Spinal cord (tissue), 10 donors: ENCODE data around the gene SMTN. TPM values are rescaled to one million over a fixed set of nuclear protein-coding genes. Genes with fewer than 3 reads are reported as not detected.
A peak's percentile ranks its signal among the peaks of the same experiment; 100 is the strongest.
"Not testable (repeated sequence)": the region's sequence is repeated elsewhere in the genome, so short reads cannot be mapped to it uniquely, and the experiment has no call there.

Source experiments
- DNase-seq, 6 donors: peaks; one replicate each; pipeline versions ENCODE4 v3.0.0 to v3.0.0-alpha.2; 2013 to 2015; ENCODE audit warnings: low spot score in 6 of 6, low read depth in 4 of 6
- H3K27ac ChIP-seq: one replicate; pipeline ENCODE4 v1.5.1; 2013; ENCODE audit warnings: low read depth, low read length, control low read depth
- H3K27me3 ChIP-seq: one replicate; pipeline ENCODE4 v1.6.1; 2013; ENCODE audit warnings: low read length; ENCODE audit not compliant: control insufficient read depth, insufficient read depth
- H3K36me3 ChIP-seq: one replicate; pipeline ENCODE4 v1.6.1; 2013; ENCODE audit warnings: low read length; ENCODE audit not compliant: control insufficient read depth, insufficient read depth
- H3K4me1 ChIP-seq: one replicate; pipeline ENCODE4 v1.6.1; 2013; ENCODE audit warnings: low read length; ENCODE audit not compliant: control insufficient read depth, insufficient read depth
- H3K4me3 ChIP-seq: one replicate; pipeline ENCODE4 v1.5.1; 2013; ENCODE audit warnings: low read depth, low read length, control low read depth
- H3K9me3 ChIP-seq: one replicate; pipeline ENCODE4 v1.6.1; 2013; ENCODE audit warnings: low read length; ENCODE audit not compliant: control insufficient read depth, insufficient read depth
- WGBS: methylation state at CpG from one replicate; pipeline ENCODE4 v1.1.5; 2013; ENCODE audit warnings: missing lambda C conversion rate; ENCODE audit not compliant: insufficient coverage; 5-methylcytosine and 5-hydroxymethylcytosine counted together
- polyA plus RNA-seq, 2 donors: library from polyadenylated mRNA; unstranded; fragments of 120-200 nt; gene quantifications; one replicate each; pipeline ENCODE4 v1.2.1, GENCODE V29; 2013; ENCODE audit not compliant: insufficient read length in 2 of 2
- total RNA-seq, 2 donors: library from RNA; depleted of rRNA in 1 of 2; stranded (reverse); fragments of 120-200 nt in 1 of 2; fragments of >200 nt in 1 of 2; gene quantifications; one replicate each; pipeline versions ENCODE4 v1.2.3 to v1.2.4, GENCODE V29; 2013 to 2014
- donor health status: healthy.

SMTN gene
- total and polyA plus RNA-seq, 4 donors = 26.1 to 61.0 (median 41.7) TPM

GRCh38 chr22:31069691-31070314, 11.3 kb upstream of the SMTN start:
- WGBS = 93% methylated on average over 5 of the region's 6 CpGs
- not testable (repeated sequence) for DNase-seq, H3K27me3 ChIP-seq, H3K4me3 ChIP-seq, H3K27ac ChIP-seq, H3K36me3 ChIP-seq, H3K9me3 ChIP-seq, H3K4me1 ChIP-seq

- 97% methylated on average over 6 of the region's 9 CpGs for WGBS
- not testable (repeated sequence) for H3K4me3 ChIP-seq, H3K36me3 ChIP-seq, H3K9me3 ChIP-seq, H3K27ac ChIP-seq, DNase-seq, H3K27me3 ChIP-seq, H3K4me1 ChIP-seq
Measured at GRCh38 chr22:31073125-31073524, 8.0 kb upstream of the SMTN start.

- 80% methylated on average over 1 of the region's 5 CpGs for WGBS
- not testable (repeated sequence) for H3K27ac ChIP-seq, H3K36me3 ChIP-seq, DNase-seq, H3K4me3 ChIP-seq, H3K4me1 ChIP-seq, H3K27me3 ChIP-seq, H3K9me3 ChIP-seq
Measured at GRCh38 chr22:31073545-31074145, 7.5 kb upstream of the SMTN start.

GRCh38 chr22:31075961-31076360, 5.2 kb upstream of the SMTN start:
- Histone ChIP-seq H3K9me3 (no peaks in the 10 kb centered on the region), H3K4me1 (peaks cover 15% of the 10 kb centered on the region), H3K27me3 (no peaks in the 10 kb centered on the region), H3K27ac (peak overlapping the region; percentile 64), H3K36me3 (no peaks in the 10 kb centered on the region), H3K4me3 (no peak overlapping the region)
- DNase-seq = peak in 1 of 6 donors; percentile 76
- 59% methylated on average over 15 of the region's 15 CpGs for WGBS

- H3K36me3 ChIP-seq = no peaks in the 10 kb centered on the region
- no peak overlapping the region for H3K27ac ChIP-seq
- no peak for DNase-seq
- H3K9me3 ChIP-seq = no peaks in the 10 kb centered on the region
- no peak overlapping the region for H3K4me3 ChIP-seq
- H3K27me3 ChIP-seq = no peaks in the 10 kb centered on the region
- WGBS = 88% methylated on average over 6 of the region's 6 CpGs
- H3K4me1 ChIP-seq = peaks cover 32% of the 10 kb centered on the region
Measured at GRCh38 chr22:31077681-31078080, 3.4 kb upstream of the SMTN start.

- H3K27me3 ChIP-seq, H3K9me3 ChIP-seq, H3K4me3 ChIP-seq, DNase-seq, H3K36me3 ChIP-seq, H3K27ac ChIP-seq: not testable (repeated sequence)
- H3K4me1 ChIP-seq = peaks cover 39% of the 10 kb centered on the region
- 80% methylated on average over 1 of the region's 2 CpGs for WGBS
Measured at GRCh38 chr22:31078389-31078788, 2.7 kb upstream of the SMTN start.

- Histone ChIP-seq H3K4me1 (peaks cover 47% of the 10 kb centered on the region), H3K4me3 (no peak overlapping the region), H3K36me3 (no peaks in the 10 kb centered on the region), H3K27me3 (no peaks in the 10 kb centered on the region), H3K9me3 (no peaks in the 10 kb centered on the region), H3K27ac (peak overlapping the region; percentile 25)
- DNase-seq = no peak
- WGBS = 82% methylated on average over 9 of the region's 12 CpGs
Measured at GRCh38 chr22:31079095-31079642, 1.9 kb upstream of the SMTN start.

GRCh38 chr22:31080164-31080847, 812 bp upstream of the SMTN start:
- Histone ChIP-seq H3K27ac (peak overlapping the region; percentile 79), H3K27me3 (no peaks in the 10 kb centered on the region), H3K4me1 (peaks cover 57% of the 10 kb centered on the region), H3K4me3 (peak overlapping the region; percentile 79), H3K36me3 (no peaks in the 10 kb centered on the region), H3K9me3 (no peaks in the 10 kb centered on the region)
- WGBS = 7% methylated on average over 3 of the region's 5 CpGs
- DNase-seq = no peak

- no peak for DNase-seq
- Histone ChIP-seq H3K27me3 (no peaks in the 10 kb centered on the region), H3K4me3 (peak overlapping the region; percentile 79), H3K9me3 (no peaks in the 10 kb centered on the region), H3K4me1 (peaks cover 66% of the 10 kb centered on the region), H3K36me3 (peaks cover 4% of the 10 kb centered on the region), H3K27ac (peak overlapping the region; percentile 79)
- WGBS = 88% methylated on average over 1 of the region's 6 CpGs
Measured at GRCh38 chr22:31081963-31082605, 966 bp downstream of the SMTN start.
